ENCODE results near the gene GNB3.

DNA sequence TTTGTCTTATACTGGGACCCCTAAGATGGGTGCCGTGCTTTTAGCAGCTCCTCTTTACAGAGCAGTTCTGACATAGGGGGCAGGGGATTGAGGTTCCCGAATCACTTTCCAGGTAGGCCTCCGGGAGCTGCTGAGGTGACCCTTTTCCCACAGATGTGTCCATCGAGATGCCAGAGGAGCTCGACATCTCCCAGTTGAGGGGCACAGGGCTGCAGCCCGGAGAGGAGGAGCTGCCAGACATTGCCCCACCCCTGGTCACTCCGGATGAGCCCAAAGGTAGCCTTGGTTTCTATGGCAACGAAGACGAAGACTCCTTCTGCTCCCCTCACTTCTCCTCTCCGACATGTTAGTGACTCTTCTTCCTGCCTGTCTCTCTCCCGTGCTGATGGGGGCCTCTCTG lies 22.3 kb downstream of the GNB3 start:
- TF ChIP-seq, protein P1, sequence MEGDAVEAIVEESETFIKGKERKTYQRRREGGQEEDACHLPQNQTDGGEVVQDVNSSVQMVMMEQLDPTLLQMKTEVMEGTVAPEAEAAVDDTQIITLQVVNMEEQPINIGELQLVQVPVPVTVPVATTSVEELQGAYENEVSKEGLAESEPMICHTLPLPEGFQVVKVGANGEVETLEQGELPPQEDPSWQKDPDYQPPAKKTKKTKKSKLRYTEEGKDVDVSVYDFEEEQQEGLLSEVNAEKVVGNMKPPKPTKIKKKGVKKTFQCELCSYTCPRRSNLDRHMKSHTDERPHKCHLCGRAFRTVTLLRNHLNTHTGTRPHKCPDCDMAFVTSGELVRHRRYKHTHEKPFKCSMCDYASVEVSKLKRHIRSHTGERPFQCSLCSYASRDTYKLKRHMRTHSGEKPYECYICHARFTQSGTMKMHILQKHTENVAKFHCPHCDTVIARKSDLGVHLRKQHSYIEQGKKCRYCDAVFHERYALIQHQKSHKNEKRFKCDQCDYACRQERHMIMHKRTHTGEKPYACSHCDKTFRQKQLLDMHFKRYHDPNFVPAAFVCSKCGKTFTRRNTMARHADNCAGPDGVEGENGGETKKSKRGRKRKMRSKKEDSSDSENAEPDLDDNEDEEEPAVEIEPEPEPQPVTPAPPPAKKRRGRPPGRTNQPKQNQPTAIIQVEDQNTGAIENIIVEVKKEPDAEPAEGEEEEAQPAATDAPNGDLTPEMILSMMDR (IDR thresholded peaks at IDR 0.05; ENCODE audit: low read depth, low read length), result no peak
- TF ChIP-seq EZH2phosphoT487 (IDR thresholded peaks at IDR 0.05; ENCODE audit: low read depth), result no peak

Data from OCI-LY3 (cell line).